Measurements from ENCODE around the gene ABCC3.

ABCC3 gene

GRCh38 chr17:50645748-50646682 lies 11.3 kb downstream of the ABCC3 start:
- DNase-seq: no peak

- no peak for DNase-seq
These were observed 12.5 kb downstream of the ABCC3 start for GRCh38 chr17:50647187-50647586.

- no peak for DNase-seq
These were observed 14.6 kb downstream of the ABCC3 start for GRCh38 chr17:50649042-50649908.

GRCh38 chr17:50651661-50652060 lies 17.0 kb downstream of the ABCC3 start:
- DNase-seq: no peak

GRCh38 chr17:50653738-50654137 lies 19.1 kb downstream of the ABCC3 start:
- no peak for DNase-seq

- no peak for DNase-seq
These were observed 21.8 kb downstream of the ABCC3 start for GRCh38 chr17:50656509-50656908.

GRCh38 chr17:50657054-50657453 lies 22.4 kb downstream of the ABCC3 start:
- no peak for DNase-seq

GRCh38 chr17:50657627-50658026 lies 22.9 kb downstream of the ABCC3 start:
- no peak for DNase-seq

- no peak for DNase-seq
These were observed 23.9 kb downstream of the ABCC3 start for GRCh38 chr17:50658616-50659015.

- DNase-seq: no peak
These were observed 24.5 kb downstream of the ABCC3 start for GRCh38 chr17:50659179-50659578.

GRCh38 chr17:50660042-50660886 lies 25.6 kb downstream of the ABCC3 start:
- DNase-seq: no peak

- DNase-seq: no peak
These were observed 26.2 kb downstream of the ABCC3 start for GRCh38 chr17:50660887-50661345.

GRCh38 chr17:50661348-50661747 lies 26.7 kb downstream of the ABCC3 start:
- DNase-seq: no peak

GRCh38 chr17:50661795-50662391 lies 27.2 kb downstream of the ABCC3 start:
- no peak for DNase-seq

- DNase-seq: no peak
These were observed 28.0 kb downstream of the ABCC3 start for GRCh38 chr17:50662632-50663225.

GRCh38 chr17:50663812-50664374 lies 29.2 kb downstream of the ABCC3 start:
- no peak for DNase-seq

- no peak for DNase-seq
These were observed 30.2 kb downstream of the ABCC3 start for GRCh38 chr17:50664788-50665458.

GRCh38 chr17:50665838-50666237 lies 31.2 kb downstream of the ABCC3 start:
- DNase-seq: no peak

GRCh38 chr17:50666316-50666715 lies 31.6 kb downstream of the ABCC3 start:
- DNase-seq: no peak

GRCh38 chr17:50667259-50668024 lies 32.8 kb downstream of the ABCC3 start:
- no peak for DNase-seq

All from activated CD4-positive, CD25-positive, alpha-beta regulatory T cell treated with anti-CD3 and anti-CD28 coated beads, Interleukin-2, amount 50 U/mL, for 72 hours (primary cell).